ENCODE measurements around the gene CYB5D1. TPM values are rescaled to one million over a fixed set of nuclear protein-coding genes. Genes with fewer than 3 reads are reported as not detected.

CYB5D1 gene
- total RNA-seq, 4 donors from 2014 or later: 3.1 to 17.6 (median 16.2) TPM

GRCh38 chr17:7903154-7904103 is 45.6 kb downstream of the CYB5D1 start:
- no peak for DNase-seq
- Histone ChIP-seq H3K4me3 (no peak overlapping the region), H3K27me3 (no peaks in the 10 kb centered on the region), H3K9me3 (no peaks in the 10 kb centered on the region), H3K36me3 (no peaks in the 10 kb centered on the region), H3K27ac (no peak overlapping the region), H3K4me1 (no peaks in the 10 kb centered on the region)
- no peak for TF ChIP-seq CTCF (IDR thresholded peaks at IDR 0.05)
- TF ChIP-seq POLR2A (IDR thresholded peaks at IDR 0.05): no peak
- intact Hi-C loops (cut with DNase I; ENCODE audit: low total_unique reads): no loop called here

GRCh38 chr17:7909089-7909488 is 51.3 kb downstream of the CYB5D1 start:
- Histone ChIP-seq H3K4me1 (peaks cover 0 to under 1% of the 10 kb centered on the region in 2 donors), H3K27me3 (no peaks in the 10 kb centered on the region), H3K36me3 (no peaks in the 10 kb centered on the region), H3K27ac (no peak overlapping the region), H3K4me3 (no peak overlapping the region), H3K9me3 (no peaks in the 10 kb centered on the region)
- DNase-seq: no peak
- intact Hi-C loops (cut with DNase I; ENCODE audit: low total_unique reads): no loop called here
- TF ChIP-seq CTCF (IDR thresholded peaks at IDR 0.05) (no peak), POLR2A (IDR thresholded peaks at IDR 0.05) (no peak)

GRCh38 chr17:7910281-7910680 is 52.5 kb downstream of the CYB5D1 start:
- no peaks in the 10 kb centered on the region for H3K36me3 ChIP-seq
- intact Hi-C loops (cut with DNase I; ENCODE audit: low total_unique reads): loop anchor here (5.0 kb wide), 1 partner anchor 82 kb away; no protein-coding TSS in a partner anchor
- no peak overlapping the region for H3K27ac ChIP-seq
- H3K4me1 ChIP-seq: peaks cover 0 to 5% of the 10 kb centered on the region in 2 donors
- TF ChIP-seq POLR2A (IDR thresholded peaks at IDR 0.05): no peak
- no peak for TF ChIP-seq CTCF (IDR thresholded peaks at IDR 0.05)
- no peak for DNase-seq
- no peaks in the 10 kb centered on the region for H3K27me3 ChIP-seq
- H3K4me3 ChIP-seq: no peak overlapping the region
- no peaks in the 10 kb centered on the region for H3K9me3 ChIP-seq

GRCh38 chr17:7910711-7911110 is 52.9 kb downstream of the CYB5D1 start:
- no peak for DNase-seq
- Histone ChIP-seq H3K4me1 (peaks cover 0 to 5% of the 10 kb centered on the region in 2 donors), H3K27me3 (no peaks in the 10 kb centered on the region), H3K4me3 (no peak overlapping the region), H3K27ac (no peak overlapping the region), H3K36me3 (no peaks in the 10 kb centered on the region), H3K9me3 (no peaks in the 10 kb centered on the region)
- TF ChIP-seq CTCF (IDR thresholded peaks at IDR 0.05): no peak
- no peak for TF ChIP-seq POLR2A (IDR thresholded peaks at IDR 0.05)
- intact Hi-C loops (cut with DNase I; ENCODE audit: low total_unique reads): loop anchor here (5.0 kb wide), 1 partner anchor 82 kb away; no protein-coding TSS in a partner anchor

GRCh38 chr17:7911116-7911515 is 53.3 kb downstream of the CYB5D1 start:
- H3K27ac ChIP-seq: no peak overlapping the region
- H3K9me3 ChIP-seq: no peaks in the 10 kb centered on the region
- H3K27me3 ChIP-seq: no peaks in the 10 kb centered on the region
- H3K4me3 ChIP-seq: no peak overlapping the region
- H3K4me1 ChIP-seq: peaks cover 0 to 6% of the 10 kb centered on the region in 2 donors
- DNase-seq: no peak
- TF ChIP-seq POLR2A (IDR thresholded peaks at IDR 0.05): no peak
- TF ChIP-seq CTCF (IDR thresholded peaks at IDR 0.05): no peak
- intact Hi-C loops (cut with DNase I; ENCODE audit: low total_unique reads): loop anchor here (5.0 kb wide), 1 partner anchor 81 kb away; no protein-coding TSS in a partner anchor
- H3K36me3 ChIP-seq: no peaks in the 10 kb centered on the region
